Mucosa of rectum (tissue), 2 donors: Measurements from ENCODE around the gene TNFRSF14.
"Not testable (repeated sequence)": the region's sequence is repeated elsewhere in the genome, so short reads cannot be mapped to it uniquely, and the experiment has no call there.

ENCODE experiments used
- H3K27ac ChIP-seq, 2 donors: one replicate each; pipeline ENCODE4 v1.7.0; 2013; ENCODE audit warnings: inconsistent platforms in 2 of 2, low read depth in 2 of 2, low read length in 2 of 2
- H3K27me3 ChIP-seq, 2 donors: one replicate each; pipeline ENCODE4 v1.7.0; 2013; ENCODE audit warnings: low read length in 2 of 2; ENCODE audit not compliant: control insufficient read depth in 2 of 2, insufficient read depth in 2 of 2
- H3K36me3 ChIP-seq, 2 donors: one replicate each; pipeline ENCODE4 v1.7.0; 2013; ENCODE audit warnings: low read length in 2 of 2; ENCODE audit not compliant: control insufficient read depth in 2 of 2, insufficient read depth in 2 of 2
- H3K4me1 ChIP-seq, 2 donors: one replicate each; pipeline ENCODE4 v1.7.0; 2013; ENCODE audit warnings: low read length in 2 of 2, mild to moderate bottlenecking in 1 of 2; ENCODE audit not compliant: control insufficient read depth in 2 of 2, insufficient read depth in 2 of 2
- H3K4me3 ChIP-seq, 2 donors: one replicate each; pipeline ENCODE4 v1.7.0; 2013; ENCODE audit warnings: low read length in 2 of 2
- H3K9ac ChIP-seq, 2 donors: one replicate each; pipeline ENCODE4 v1.7.0; 2013; ENCODE audit warnings: low read length in 2 of 2, low read depth in 1 of 2, mild to moderate bottlenecking in 1 of 2
- H3K9me3 ChIP-seq, 2 donors: one replicate each; pipeline ENCODE4 v1.7.0; 2013; ENCODE audit warnings: low read length in 2 of 2; ENCODE audit not compliant: control insufficient read depth in 2 of 2
- donor health status: healthy.
- donor health status: Normal muscosa, but diverticular disease.

TNFRSF14 gene

DNA sequence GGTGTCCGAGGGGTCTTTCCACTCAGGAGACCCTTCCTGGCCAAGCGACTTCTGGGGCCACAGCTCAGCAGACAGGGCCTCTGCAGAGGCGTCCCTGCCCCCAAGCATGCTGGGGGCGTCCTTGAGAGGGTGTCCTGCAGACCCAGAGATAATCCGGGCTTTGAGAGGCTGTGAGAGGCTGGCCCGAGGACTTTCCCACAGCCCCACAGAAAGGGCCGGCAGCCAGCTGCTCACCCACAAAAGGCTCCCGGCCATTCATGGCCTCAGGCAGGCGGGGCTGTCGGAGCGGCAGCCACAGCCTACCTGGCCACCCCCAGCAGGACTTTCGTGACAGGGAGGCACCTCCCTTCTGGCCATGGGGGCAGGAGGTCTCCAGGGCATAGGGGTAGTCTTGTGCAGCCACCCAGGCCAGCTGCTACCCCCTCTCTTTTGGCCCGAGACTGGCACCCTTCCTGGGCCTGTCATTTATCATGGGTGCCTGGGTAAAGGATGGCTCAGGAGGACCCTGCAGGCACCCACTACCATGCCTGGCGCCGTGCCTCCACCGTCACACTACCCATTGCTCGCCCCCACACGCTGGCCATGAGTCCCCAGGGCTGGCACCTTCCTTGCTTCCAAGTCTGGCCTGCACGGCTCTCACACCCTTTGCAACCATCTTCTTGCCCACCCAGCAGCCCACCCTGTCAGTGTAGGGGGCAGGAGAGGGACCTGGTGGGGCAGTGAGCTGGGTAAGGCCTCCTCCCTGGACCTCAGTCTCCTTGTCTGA lies 11.1 kb upstream of the TNFRSF14 start:
- Histone ChIP-seq H3K27me3 (peaks cover 0 to 1% of the 10 kb centered on the region in 2 donors), H3K4me3 (no peak overlapping the region), H3K27ac (peak overlapping the region; percentile 32 to 77), H3K9me3 (no peaks in the 10 kb centered on the region), H3K9ac (no peak overlapping the region), H3K4me1 (peaks cover 51 to 59% of the 10 kb centered on the region in 2 donors), H3K36me3 (no peaks in the 10 kb centered on the region)

DNA sequence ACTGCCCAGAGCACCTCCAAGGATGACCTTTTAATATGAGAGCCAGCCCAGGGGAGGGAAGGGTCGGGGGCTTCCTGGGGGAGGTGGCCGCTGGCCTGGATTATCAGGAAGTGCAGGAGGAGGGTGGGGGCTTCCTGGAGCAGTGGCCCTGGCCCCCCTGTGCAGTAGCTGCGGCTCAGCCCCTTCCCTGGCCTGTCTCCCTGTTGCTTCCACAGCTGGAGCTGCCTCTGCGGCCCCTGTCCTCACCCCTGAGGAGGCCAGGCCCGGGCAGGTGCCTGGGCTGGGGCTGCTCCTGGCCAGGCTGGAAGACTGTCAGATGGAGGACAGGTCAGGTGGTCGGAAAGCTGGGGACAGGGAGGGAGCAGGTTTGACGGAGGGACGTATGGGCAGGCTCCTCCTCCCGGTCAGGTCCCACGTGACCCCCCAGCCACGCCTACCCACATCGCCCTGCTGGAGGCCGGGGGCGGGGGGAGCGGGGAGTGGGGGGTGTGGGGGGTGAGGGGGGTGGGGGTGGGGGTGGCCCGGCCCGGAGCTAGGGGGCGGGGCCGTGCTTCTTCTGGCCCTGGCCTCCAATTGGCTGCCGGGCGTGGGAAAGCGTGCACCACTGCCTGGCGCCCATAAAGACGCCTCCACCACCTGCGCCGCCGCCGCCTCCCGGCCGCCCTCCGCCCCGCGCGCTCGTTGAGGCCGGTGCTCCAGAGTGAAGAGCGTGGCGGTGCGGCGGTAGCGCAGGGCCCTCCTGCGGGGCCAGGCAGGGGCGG lies 10.2 kb upstream of the TNFRSF14 start:
- Histone ChIP-seq H3K9ac (peak overlapping the region; percentile 70 to 95), H3K4me3 (peak overlapping the region; percentile 70 to 71), H3K27ac (peak overlapping the region; percentile 99 to 100), H3K27me3 (no peaks in the 10 kb centered on the region), H3K36me3 (no peaks in the 10 kb centered on the region), H3K9me3 (no peaks in the 10 kb centered on the region), H3K4me1 (peaks cover 50 to 58% of the 10 kb centered on the region in 2 donors)

DNA sequence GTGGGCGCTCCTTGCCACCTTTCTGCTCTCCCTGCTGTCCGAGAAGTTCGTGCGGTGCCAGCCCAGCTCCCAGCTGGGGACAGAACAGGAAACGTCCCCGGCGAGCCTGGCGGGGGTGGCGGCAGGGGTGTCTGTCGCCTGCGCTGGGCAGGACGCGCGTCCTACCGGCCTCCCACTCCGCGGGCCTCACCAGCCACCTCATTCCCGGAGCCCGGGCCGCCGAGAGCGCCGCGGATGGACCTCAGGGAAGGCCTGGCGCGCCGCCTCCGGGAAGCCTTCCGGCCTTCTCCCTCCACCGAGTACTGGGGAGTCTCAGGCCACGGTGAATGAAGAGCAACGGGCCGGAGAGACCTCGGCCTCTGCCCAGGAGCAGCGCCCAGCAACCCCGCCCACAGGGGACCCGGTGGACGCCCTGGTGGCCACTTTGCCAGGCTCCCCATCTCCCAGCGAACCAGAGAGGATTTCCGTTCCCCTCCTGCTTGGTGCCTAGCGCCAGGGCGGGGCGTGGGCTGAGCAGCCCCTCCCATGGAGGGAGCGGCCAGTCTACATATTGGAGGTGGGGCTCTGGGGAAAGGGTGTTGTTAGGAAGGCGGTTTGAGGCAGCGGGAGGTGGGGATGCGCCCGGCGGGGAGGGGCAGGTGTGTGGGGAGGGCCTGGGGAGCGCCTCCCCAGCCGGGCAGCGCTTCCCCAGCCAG lies 9.5 kb upstream of the TNFRSF14 start:
- peak overlapping the region; percentile 70 to 71 for H3K4me3 ChIP-seq
- no peaks in the 10 kb centered on the region for H3K36me3 ChIP-seq
- H3K27ac ChIP-seq, result peak overlapping the region; percentile 99 to 100
- peaks cover 43 to 55% of the 10 kb centered on the region in 2 donors for H3K4me1 ChIP-seq
- no peaks in the 10 kb centered on the region for H3K9me3 ChIP-seq
- H3K9ac ChIP-seq, result peak overlapping the region; percentile 80 to 95
- H3K27me3 ChIP-seq, result no peaks in the 10 kb centered on the region

DNA sequence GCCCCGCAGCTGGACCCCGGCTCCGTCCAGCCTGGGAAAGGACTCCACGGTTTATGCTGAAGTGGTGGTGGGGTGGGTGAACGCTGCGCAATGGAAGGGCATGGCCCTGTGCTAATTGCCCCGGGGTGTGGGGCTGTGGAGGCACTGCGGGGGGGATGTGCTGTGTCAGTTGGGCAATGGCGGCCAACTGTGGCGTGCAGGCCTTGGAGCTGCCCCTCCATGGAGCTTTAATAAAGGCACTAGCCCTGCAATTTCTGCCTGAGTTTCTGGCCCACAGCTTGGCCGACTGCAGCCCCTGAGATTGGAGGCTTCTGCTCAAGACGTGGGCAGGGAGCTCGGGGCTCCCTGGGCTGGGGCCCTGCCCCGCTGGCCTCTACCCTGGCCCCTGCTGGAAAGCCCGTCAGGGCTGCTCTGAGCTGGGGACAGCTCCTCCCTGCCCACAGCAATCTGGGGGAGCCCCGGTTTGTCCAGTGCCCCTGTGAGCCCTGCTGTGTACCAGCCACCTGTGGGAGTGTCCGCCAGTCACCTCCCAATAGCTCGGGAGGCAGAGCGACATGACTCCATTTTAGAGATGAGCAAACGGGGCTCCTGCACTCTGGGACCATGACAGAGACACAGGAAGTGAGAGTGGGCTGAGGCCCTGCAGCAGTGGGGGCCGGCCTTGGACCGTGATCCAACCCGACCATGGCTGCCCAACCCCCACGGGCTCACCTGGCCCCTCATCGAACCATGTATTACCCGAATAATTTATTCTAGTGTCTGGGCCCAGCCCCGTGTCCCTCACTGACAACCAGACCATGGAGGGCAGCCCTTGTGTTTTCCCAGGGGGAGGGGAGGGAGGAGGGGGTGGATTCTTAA lies 8.7 kb upstream of the TNFRSF14 start:
- Histone ChIP-seq H3K36me3 (no peaks in the 10 kb centered on the region), H3K27me3 (no peaks in the 10 kb centered on the region), H3K9ac (peak overlapping the region; percentile 80 to 95), H3K9me3 (no peaks in the 10 kb centered on the region), H3K4me3 (peak overlapping the region; percentile 70 to 71), H3K27ac (peak overlapping the region; percentile 99 to 100), H3K4me1 (peaks cover 37 to 48% of the 10 kb centered on the region in 2 donors)

DNA sequence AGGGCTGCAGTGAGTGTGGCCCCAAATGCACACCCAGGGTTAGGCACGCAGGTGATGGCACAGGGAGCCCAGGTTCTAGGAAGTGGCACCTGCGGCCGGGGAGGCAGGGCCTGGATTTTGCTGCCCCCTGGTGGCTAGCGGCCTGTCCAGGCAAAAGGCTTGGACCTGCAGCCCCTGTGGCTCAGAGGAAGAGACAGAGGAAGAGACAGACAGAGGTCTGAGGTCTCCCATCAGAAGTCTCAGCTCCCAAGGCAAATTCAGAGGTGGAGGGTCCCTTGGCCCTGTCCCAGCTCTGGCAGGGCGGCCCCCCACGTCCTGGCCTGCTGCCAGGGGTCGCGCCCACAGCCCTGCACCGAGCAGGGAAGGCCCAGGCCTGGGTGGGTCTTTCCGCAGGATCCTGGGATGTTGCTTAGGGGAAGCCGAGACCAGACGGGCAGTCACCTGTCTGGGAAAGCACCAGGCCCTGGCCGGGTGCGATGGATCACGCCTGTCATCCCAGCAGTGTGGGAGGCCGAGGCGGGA lies 8.0 kb upstream of the TNFRSF14 start:
- H3K27me3 ChIP-seq, result no peaks in the 10 kb centered on the region
- peak overlapping the region; percentile 80 to 95 for H3K9ac ChIP-seq
- H3K27ac ChIP-seq, result peak overlapping the region; percentile 99 to 100
- peaks cover 37 to 46% of the 10 kb centered on the region in 2 donors for H3K4me1 ChIP-seq
- no peaks in the 10 kb centered on the region for H3K9me3 ChIP-seq
- H3K4me3 ChIP-seq, result peak overlapping the region; percentile 70 to 71
- no peaks in the 10 kb centered on the region for H3K36me3 ChIP-seq

DNA sequence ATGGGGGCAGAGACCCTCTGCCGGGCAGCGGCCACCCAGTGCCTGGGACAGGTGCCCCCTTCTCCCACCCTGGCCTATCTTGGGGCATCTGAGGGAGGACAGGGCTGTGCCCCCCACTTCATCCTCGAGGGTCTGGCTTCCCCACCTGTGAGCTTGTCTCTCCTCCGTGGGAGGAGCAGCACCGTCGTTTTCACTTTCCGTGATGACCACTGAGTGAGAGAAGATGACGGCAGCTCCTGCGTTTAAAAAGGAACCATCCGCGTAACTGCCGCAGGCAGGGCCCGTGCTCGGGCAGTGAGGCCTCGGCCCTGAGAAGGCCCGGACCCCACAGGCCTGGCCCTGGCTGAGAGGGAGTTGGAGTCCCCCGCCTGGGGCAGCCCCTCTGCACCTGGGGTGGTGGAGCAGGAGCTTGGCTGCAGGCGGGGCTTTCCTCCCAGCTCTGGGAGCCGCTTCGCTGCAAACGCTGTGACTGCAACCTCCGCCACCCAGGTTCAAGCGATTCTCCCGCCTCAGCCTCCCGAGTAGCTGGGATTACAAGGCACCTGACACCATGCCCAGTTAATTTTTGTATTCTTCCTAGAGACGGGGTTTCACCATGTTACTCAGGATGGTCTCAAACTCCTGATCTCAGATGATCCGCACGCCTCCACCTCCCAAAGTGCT lies 6.7 kb upstream of the TNFRSF14 start:
- not testable (repeated sequence) for H3K36me3 ChIP-seq, H3K9me3 ChIP-seq, H3K27me3 ChIP-seq, H3K4me3 ChIP-seq
- peaks cover 35 to 37% of the 10 kb centered on the region in 2 donors for H3K4me1 ChIP-seq
- peak overlapping the region; percentile 99 to 100 for H3K27ac ChIP-seq
- peak overlapping the region; percentile 81 to 95 for H3K9ac ChIP-seq

DNA sequence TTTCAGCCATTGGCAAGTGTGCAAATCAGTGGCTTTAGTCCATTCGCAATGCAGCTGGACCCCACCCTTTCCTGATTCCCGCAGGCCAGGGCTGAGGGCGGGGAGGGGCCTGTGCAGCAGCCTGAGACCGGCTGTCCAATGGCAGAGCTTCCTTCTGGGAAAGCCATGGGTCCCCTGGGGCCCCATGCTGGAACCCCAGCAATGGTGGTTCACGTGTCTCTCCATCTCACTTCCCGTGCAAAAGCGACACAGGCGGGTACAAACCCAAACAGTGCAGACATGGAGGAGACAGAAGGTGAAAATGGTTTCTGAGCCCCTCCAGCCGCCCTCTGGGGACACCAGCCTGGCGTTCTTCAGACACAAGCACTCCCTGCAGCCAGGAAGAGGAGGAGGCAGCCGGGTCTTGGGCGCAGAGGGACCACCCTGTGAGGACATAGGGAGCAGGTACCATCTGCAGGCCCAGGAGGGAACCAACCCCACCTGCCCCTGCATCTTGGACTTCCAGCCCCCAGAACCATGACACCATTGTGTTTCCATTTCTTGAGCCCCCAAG lies 5.8 kb upstream of the TNFRSF14 start:
- not testable (repeated sequence) for H3K27ac ChIP-seq, H3K9me3 ChIP-seq, H3K9ac ChIP-seq, H3K27me3 ChIP-seq, H3K4me3 ChIP-seq, H3K36me3 ChIP-seq
- peaks cover 38 to 40% of the 10 kb centered on the region in 2 donors for H3K4me1 ChIP-seq

DNA sequence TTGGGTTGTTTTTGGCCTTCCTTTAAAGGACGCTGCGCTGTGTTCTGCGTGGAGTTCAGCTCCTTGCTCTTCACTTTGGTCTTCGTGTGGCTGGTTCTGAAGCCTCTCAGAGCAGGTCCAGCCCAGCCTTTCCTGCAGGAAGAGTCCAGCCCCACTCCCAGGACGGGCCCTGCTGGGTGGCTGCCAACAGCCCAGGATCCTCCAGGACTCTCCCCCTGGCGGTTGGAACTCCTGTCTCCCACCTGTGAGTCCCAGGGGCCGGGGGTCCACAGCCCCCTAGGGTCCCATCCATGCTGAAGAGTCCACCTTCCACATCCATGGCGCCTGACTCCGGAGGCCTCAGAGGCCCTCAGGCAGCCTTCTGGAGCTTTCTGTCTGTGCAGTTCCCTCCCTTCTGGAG lies 4.6 kb upstream of the TNFRSF14 start:
- H3K9me3 ChIP-seq, H3K36me3 ChIP-seq, H3K9ac ChIP-seq, H3K27ac ChIP-seq, H3K27me3 ChIP-seq, H3K4me3 ChIP-seq: not testable (repeated sequence)
- peaks cover 38% of the 10 kb centered on the region in 2 donors for H3K4me1 ChIP-seq

DNA sequence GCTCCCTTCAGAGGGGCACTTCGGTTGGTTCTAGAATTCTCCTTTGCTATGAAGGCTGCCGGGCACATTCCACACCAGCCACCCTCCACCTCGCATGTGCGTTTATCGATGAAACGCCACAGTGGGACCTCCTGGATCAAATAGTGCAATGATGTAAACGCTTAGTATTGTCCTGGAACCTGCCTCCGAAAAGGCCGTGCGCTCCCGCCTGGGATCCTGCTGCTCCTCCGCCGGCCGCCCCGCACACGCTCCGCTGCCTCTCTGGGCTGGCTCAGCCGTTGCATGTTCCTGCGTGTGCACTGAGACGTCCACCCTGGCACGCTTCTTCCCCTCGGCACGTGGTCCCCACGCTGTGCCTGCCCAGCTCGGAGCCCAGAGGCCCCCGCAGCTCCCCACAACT lies 4.0 kb upstream of the TNFRSF14 start:
- Histone ChIP-seq H3K9ac (no peak overlapping the region), H3K4me3 (no peak overlapping the region), H3K4me1 (peaks cover 37 to 39% of the 10 kb centered on the region in 2 donors), H3K9me3 (no peaks in the 10 kb centered on the region), H3K27me3 (no peaks in the 10 kb centered on the region), H3K36me3 (no peaks in the 10 kb centered on the region), H3K27ac (no peak overlapping the region)
